Left lung (tissue), 10 donors: Measurements from ENCODE around the gene TRPM2. TPM values are rescaled to one million over a fixed set of nuclear protein-coding genes. Genes with fewer than 3 reads are reported as not detected.
A peak's percentile ranks its signal among the peaks of the same experiment; 100 is the strongest.

Experiments used
- ATAC-seq: fragments of 200-7000 bp; cut with Tn5 transposase; one replicate; pipeline ENCODE4 v1.9.1; 2020; ENCODE audit warnings: moderate library complexity
- DNase-seq, 4 donors: peaks; one replicate each; pipeline ENCODE4 v3.0.0-alpha.2; 2013 to 2020
- H3K27ac ChIP-seq, 2 donors: fragments of 200-600 bp; sonication (generic) in 1 of 2; one replicate each; pipeline versions ENCODE4 v1.5.0 to v1.8.0; 2020 to 2021
- H3K27me3 ChIP-seq, 2 donors: fragments of 200-600 bp; sonication (generic) in 1 of 2; one replicate each; pipeline versions ENCODE4 v1.5.0 to v1.8.0; 2020 to 2021
- H3K36me3 ChIP-seq, 2 donors: fragments of 200-600 bp; sonication (generic) in 1 of 2; one replicate each; pipeline versions ENCODE4 v1.5.0 to v1.8.0; 2020 to 2021
- H3K4me1 ChIP-seq, 2 donors: fragments of 200-600 bp; one replicate each; pipeline ENCODE4 v1.8.0; 2021
- H3K4me3 ChIP-seq, 2 donors: fragments of 200-600 bp; sonication (generic) in 1 of 2; one replicate each; pipeline versions ENCODE4 v1.5.0 to v1.8.0; 2020 to 2021; ENCODE audit warnings: mild to moderate bottlenecking in 1 of 2
- H3K9me3 ChIP-seq, 2 donors: fragments of 200-600 bp; sonication (generic) in 1 of 2; one replicate each; pipeline versions ENCODE4 v1.5.0 to v1.8.0; 2020 to 2021
- intact Hi-C, 2 donors: fragments of 100-400 bp; cut with DNase I; formaldehyde crosslinking; loops; one replicate each; pipeline versions ENCODE4 v1.11.2 to v1.14.2; 2022
- polyA plus RNA-seq, 6 donors: library from polyadenylated mRNA; unstranded; fragments of 120-200 nt; gene quantifications; one replicate each; pipeline ENCODE4 v1.2.1, GENCODE V29; 2013; ENCODE audit not compliant: insufficient read length in 6 of 6
- total RNA-seq, 2 donors: library from RNA; stranded (reverse); fragmentation: NEBNext Ultra II Directional; extraction: Animal tissue kit (Norgen Biotek cat#: 25700); gene quantifications; one replicate each; pipeline ENCODE4 v1.2.1, GENCODE V29; 2021
- TF ChIP-seq, protein P1 (sequence below), 2 donors: fragments of 200-600 bp; sonication (generic) in 1 of 2; IDR thresholded peaks; one replicate each; pipeline versions ENCODE4 v1.5.0 to v1.8.0; 2021; ENCODE audit warnings: antibody characterized with exemption in 2 of 2
- donor health status: DM: no; HTN: yes; CAD: no.
- donor health status: DM: no; HTN: no; CAD: no.

Gene TRPM2
- total and polyA plus RNA-seq, 8 donors, result 1.2 to 25.6 (median 1.6) TPM

- H3K4me3 ChIP-seq, result no peak overlapping the region
- TF ChIP-seq, protein P1, sequence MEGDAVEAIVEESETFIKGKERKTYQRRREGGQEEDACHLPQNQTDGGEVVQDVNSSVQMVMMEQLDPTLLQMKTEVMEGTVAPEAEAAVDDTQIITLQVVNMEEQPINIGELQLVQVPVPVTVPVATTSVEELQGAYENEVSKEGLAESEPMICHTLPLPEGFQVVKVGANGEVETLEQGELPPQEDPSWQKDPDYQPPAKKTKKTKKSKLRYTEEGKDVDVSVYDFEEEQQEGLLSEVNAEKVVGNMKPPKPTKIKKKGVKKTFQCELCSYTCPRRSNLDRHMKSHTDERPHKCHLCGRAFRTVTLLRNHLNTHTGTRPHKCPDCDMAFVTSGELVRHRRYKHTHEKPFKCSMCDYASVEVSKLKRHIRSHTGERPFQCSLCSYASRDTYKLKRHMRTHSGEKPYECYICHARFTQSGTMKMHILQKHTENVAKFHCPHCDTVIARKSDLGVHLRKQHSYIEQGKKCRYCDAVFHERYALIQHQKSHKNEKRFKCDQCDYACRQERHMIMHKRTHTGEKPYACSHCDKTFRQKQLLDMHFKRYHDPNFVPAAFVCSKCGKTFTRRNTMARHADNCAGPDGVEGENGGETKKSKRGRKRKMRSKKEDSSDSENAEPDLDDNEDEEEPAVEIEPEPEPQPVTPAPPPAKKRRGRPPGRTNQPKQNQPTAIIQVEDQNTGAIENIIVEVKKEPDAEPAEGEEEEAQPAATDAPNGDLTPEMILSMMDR (IDR thresholded peaks at IDR 0.05), result no peak
- peaks cover 0 to 4% of the 10 kb centered on the region in 2 donors for H3K4me1 ChIP-seq
- H3K9me3 ChIP-seq, result no peaks in the 10 kb centered on the region
- peak in 1 of 4 donors; percentile 64 for DNase-seq
- intact Hi-C loops, result no loop called here
- no peak for ATAC-seq
- H3K27ac ChIP-seq, result no peak overlapping the region
- peaks cover 0 to 50% of the 10 kb centered on the region in 2 donors for H3K36me3 ChIP-seq
- no peaks in the 10 kb centered on the region for H3K27me3 ChIP-seq
Observed at GRCh38 chr21:44331650-44332307, 21.6 kb upstream of the TRPM2 start.

DNA sequence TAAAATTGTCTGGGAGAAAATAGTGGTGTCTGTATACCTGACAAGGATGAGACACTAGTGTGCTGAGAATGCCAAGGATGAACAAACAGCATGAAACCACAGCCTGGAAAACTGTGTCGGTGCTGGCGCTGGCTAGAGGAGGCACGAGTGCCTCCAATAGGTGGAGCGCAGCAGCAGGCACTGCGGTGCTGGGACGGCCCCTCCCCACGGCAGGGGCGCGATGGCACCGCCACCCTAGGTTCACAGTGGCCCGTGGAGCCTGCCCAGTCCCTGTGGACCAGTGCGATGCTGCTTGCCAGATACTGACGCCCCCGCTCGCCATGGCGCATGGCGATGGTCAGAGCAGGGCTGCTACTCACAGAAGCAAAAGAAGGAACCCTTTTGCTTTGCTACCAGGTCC lies 21.0 kb upstream of the TRPM2 start:
- DNase-seq, result peak in 1 of 4 donors; percentile 75
- H3K9me3 ChIP-seq, result no peaks in the 10 kb centered on the region
- no peak overlapping the region for H3K4me3 ChIP-seq
- intact Hi-C loops, result no loop called here
- no peaks in the 10 kb centered on the region for H3K27me3 ChIP-seq
- no peak overlapping the region for H3K27ac ChIP-seq
- peaks cover 0 to 49% of the 10 kb centered on the region in 2 donors for H3K36me3 ChIP-seq
- H3K4me1 ChIP-seq, result no peaks in the 10 kb centered on the region
- TF ChIP-seq, protein P1 (IDR thresholded peaks at IDR 0.05), result no peak
- ATAC-seq, result no peak

DNA sequence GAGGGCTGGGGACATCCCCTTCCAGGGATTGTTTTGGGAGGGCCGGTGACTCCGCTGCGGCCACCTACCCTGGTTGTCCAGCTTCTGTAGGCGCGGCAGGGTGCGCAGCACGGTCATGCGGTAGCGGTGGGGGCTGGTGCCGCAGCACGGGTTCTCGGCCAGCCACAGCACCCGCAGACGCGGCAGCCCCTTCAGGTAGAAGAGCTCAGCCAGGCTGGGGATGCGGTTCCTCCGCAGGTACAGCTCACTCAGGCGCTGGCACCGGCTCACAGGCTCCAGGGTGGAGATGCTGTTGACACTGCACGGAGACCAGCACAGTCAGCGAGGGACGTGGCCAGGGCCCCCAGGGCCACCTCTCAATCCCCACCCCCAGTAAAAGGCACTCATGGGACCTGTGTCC lies 20.5 kb upstream of the TRPM2 start:
- Histone ChIP-seq H3K27ac (no peak overlapping the region), H3K9me3 (no peaks in the 10 kb centered on the region), H3K4me1 (peaks cover 0 to 3% of the 10 kb centered on the region in 2 donors), H3K36me3 (peaks cover 0 to 44% of the 10 kb centered on the region in 2 donors), H3K27me3 (no peaks in the 10 kb centered on the region), H3K4me3 (no peak overlapping the region)
- DNase-seq (peak in 1 of 4 donors; percentile 73), ATAC-seq (no peak)
- TF ChIP-seq, protein P1 (IDR thresholded peaks at IDR 0.05), result no peak
- intact Hi-C loops, result no loop called here

DNA sequence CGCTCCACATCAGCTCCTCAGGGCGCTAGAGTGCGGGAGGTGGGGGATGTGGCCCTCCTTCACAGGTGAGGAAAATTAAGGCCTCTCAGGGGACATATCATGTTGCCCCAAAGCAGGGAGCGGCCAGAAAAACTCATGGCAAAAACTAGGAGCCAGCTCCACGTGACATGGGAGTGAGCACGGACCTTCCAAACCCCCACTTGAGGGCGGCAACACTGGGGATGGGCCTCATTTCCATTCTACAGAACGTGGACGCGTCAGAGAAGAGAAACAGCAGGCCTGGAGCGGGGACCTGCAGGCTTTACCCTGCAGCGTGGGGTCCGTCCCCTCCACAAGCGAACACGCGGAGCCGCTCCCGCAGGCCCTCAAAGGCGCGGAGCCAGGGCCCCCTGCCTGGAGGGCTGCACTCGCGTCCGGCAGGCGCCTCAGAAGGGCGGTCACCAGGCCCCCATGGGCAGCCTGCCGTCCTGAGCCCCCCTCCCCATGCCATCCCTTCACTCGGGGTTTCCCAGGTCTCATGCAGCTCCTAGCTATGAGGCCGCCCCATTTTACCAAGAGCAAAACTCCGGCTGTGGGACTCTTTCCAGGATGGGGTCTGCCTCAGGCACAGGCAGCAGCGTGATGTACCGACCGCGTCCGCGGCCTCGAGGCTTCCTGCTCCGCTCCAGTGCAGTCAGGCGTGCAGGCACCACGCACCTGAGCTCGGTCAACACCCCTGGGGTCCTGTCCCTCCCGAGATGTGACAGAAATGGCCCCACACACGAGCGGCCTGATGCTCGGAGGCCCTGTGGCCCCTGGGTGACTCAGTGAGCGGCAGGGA lies 19.7 kb upstream of the TRPM2 start:
- peaks cover 0 to 39% of the 10 kb centered on the region in 2 donors for H3K36me3 ChIP-seq

More for the DNA sequence above, 19.7 kb upstream of the TRPM2 start:
- intact Hi-C loops, result no loop called here
- no peaks in the 10 kb centered on the region for H3K27me3 ChIP-seq
- TF ChIP-seq, protein P1 (IDR thresholded peaks at IDR 0.05), result no peak
- no peaks in the 10 kb centered on the region for H3K9me3 ChIP-seq
- H3K4me1 ChIP-seq, result peaks cover 0 to 9% of the 10 kb centered on the region in 2 donors
- ATAC-seq (no peak), DNase-seq (peak in 2 of 4 donors; percentile 41 to 69)
- no peak overlapping the region for H3K27ac ChIP-seq
- no peak overlapping the region for H3K4me3 ChIP-seq
